BLaER1 (cell line): ENCODE results near the gene C1orf21.

Experiments
- H3K27ac ChIP-seq: shearing (Covaris generic); formaldehyde crosslinking; 2 replicates; pipeline ENCODE4 v1.8.1; 2022
- H3K27me3 ChIP-seq: shearing (Covaris generic); formaldehyde crosslinking; 2 replicates; pipeline ENCODE4 v1.8.1; 2022
- H3K36me3 ChIP-seq: shearing (Covaris generic); formaldehyde crosslinking; 2 replicates; pipeline ENCODE4 v1.8.1; 2022
- H3K4me1 ChIP-seq: shearing (Covaris generic); formaldehyde crosslinking; 2 replicates; pipeline ENCODE4 v1.8.1; 2022
- H3K4me2 ChIP-seq: shearing (Covaris generic); formaldehyde crosslinking; 2 replicates; pipeline ENCODE4 v1.8.1; 2022
- H3K4me3 ChIP-seq: shearing (Covaris generic); formaldehyde crosslinking; 2 replicates; pipeline ENCODE4 v1.8.1; 2022
- H3K9ac ChIP-seq: shearing (Covaris generic); formaldehyde crosslinking; 2 replicates; pipeline ENCODE4 v1.8.1; 2022
- H3K9me3 ChIP-seq: shearing (Covaris generic); formaldehyde crosslinking; 2 replicates; pipeline ENCODE4 v1.8.1; 2022
- H4K20me1 ChIP-seq: shearing (Covaris generic); formaldehyde crosslinking; 2 replicates; pipeline ENCODE4 v1.8.1; 2022
- Cebpa-rat ChIP-seq: shearing (Covaris generic); IDR thresholded peaks from 2 replicates; pipeline ENCODE4 v1.8.1; 2022

C1orf21 gene

GRCh38 chr1:184595596-184595995 lies 208.8 kb downstream of the C1orf21 start:
- no peaks in the 10 kb centered on the region for H3K4me1 ChIP-seq
- no peak overlapping the region for H3K27ac ChIP-seq
- no peaks in the 10 kb centered on the region for H4K20me1 ChIP-seq
- no peak overlapping the region for H3K4me3 ChIP-seq
- no peak overlapping the region for H3K4me2 ChIP-seq
- H3K36me3 ChIP-seq, result no peaks in the 10 kb centered on the region
- H3K27me3 ChIP-seq, result no peaks in the 10 kb centered on the region
- TF ChIP-seq Cebpa-rat, result no peak
- H3K9me3 ChIP-seq, result no peaks in the 10 kb centered on the region
- no peak overlapping the region for H3K9ac ChIP-seq

- Histone ChIP-seq H3K27ac (no peak overlapping the region), H3K27me3 (no peaks in the 10 kb centered on the region), H3K36me3 (no peaks in the 10 kb centered on the region), H3K4me1 (no peaks in the 10 kb centered on the region), H3K9me3 (no peaks in the 10 kb centered on the region), H3K4me2 (no peak overlapping the region), H3K9ac (no peak overlapping the region), H4K20me1 (no peaks in the 10 kb centered on the region), H3K4me3 (no peak overlapping the region)
- no peak for TF ChIP-seq Cebpa-rat
Observed at GRCh38 chr1:184596950-184597645, 210.3 kb downstream of the C1orf21 start.

- TF ChIP-seq Cebpa-rat, result no peak
- Histone ChIP-seq H3K27ac (no peak overlapping the region), H3K27me3 (no peaks in the 10 kb centered on the region), H3K4me1 (no peaks in the 10 kb centered on the region), H4K20me1 (no peaks in the 10 kb centered on the region), H3K36me3 (no peaks in the 10 kb centered on the region), H3K9me3 (no peaks in the 10 kb centered on the region), H3K9ac (no peak overlapping the region), H3K4me2 (no peak overlapping the region), H3K4me3 (no peak overlapping the region)
Observed at GRCh38 chr1:184597650-184598357, 211.0 kb downstream of the C1orf21 start.

- TF ChIP-seq Cebpa-rat, result no peak
Observed at GRCh38 chr1:184598403-184599193, 211.8 kb downstream of the C1orf21 start.

GRCh38 chr1:184604152-184604900 lies 217.5 kb downstream of the C1orf21 start:
- no peak for TF ChIP-seq Cebpa-rat
- no peak overlapping the region for H3K4me2 ChIP-seq
- no peaks in the 10 kb centered on the region for H3K9me3 ChIP-seq
- H3K4me3 ChIP-seq, result no peak overlapping the region
- H3K9ac ChIP-seq, result no peak overlapping the region
- H3K27ac ChIP-seq, result no peak overlapping the region
- H3K4me1 ChIP-seq, result no peaks in the 10 kb centered on the region
- H3K27me3 ChIP-seq, result no peaks in the 10 kb centered on the region
- H4K20me1 ChIP-seq, result no peaks in the 10 kb centered on the region
- no peaks in the 10 kb centered on the region for H3K36me3 ChIP-seq

More at GRCh38 chr1:184598403-184599193, 211.8 kb downstream of the C1orf21 start:
- no peaks in the 10 kb centered on the region for H3K9me3 ChIP-seq
- no peaks in the 10 kb centered on the region for H3K4me1 ChIP-seq
- no peak overlapping the region for H3K4me3 ChIP-seq
- H3K27me3 ChIP-seq, result no peaks in the 10 kb centered on the region
- H3K27ac ChIP-seq, result no peak overlapping the region
- H4K20me1 ChIP-seq, result no peaks in the 10 kb centered on the region
- H3K36me3 ChIP-seq, result no peaks in the 10 kb centered on the region
- H3K4me2 ChIP-seq, result no peak overlapping the region
- H3K9ac ChIP-seq, result no peak overlapping the region

GRCh38 chr1:184605941-184606340 lies 219.1 kb downstream of the C1orf21 start:
- Histone ChIP-seq H3K27ac (no peak overlapping the region), H3K9me3 (no peaks in the 10 kb centered on the region), H4K20me1 (no peaks in the 10 kb centered on the region), H3K4me2 (no peak overlapping the region), H3K27me3 (no peaks in the 10 kb centered on the region), H3K36me3 (no peaks in the 10 kb centered on the region), H3K4me3 (no peak overlapping the region), H3K4me1 (peaks cover 9% of the 10 kb centered on the region), H3K9ac (no peak overlapping the region)
- TF ChIP-seq Cebpa-rat, result no peak

GRCh38 chr1:184606786-184607185 lies 220.0 kb downstream of the C1orf21 start:
- H3K4me2 ChIP-seq, result no peak overlapping the region
- H3K9me3 ChIP-seq, result no peaks in the 10 kb centered on the region
- no peak overlapping the region for H3K27ac ChIP-seq
- TF ChIP-seq Cebpa-rat, result no peak
- no peaks in the 10 kb centered on the region for H3K36me3 ChIP-seq
- peaks cover 17% of the 10 kb centered on the region for H3K4me1 ChIP-seq
- no peaks in the 10 kb centered on the region for H3K27me3 ChIP-seq
- H3K4me3 ChIP-seq, result no peak overlapping the region
- no peaks in the 10 kb centered on the region for H4K20me1 ChIP-seq
- H3K9ac ChIP-seq, result no peak overlapping the region

- Histone ChIP-seq H3K4me3 (no peak overlapping the region), H3K4me2 (no peak overlapping the region), H4K20me1 (no peaks in the 10 kb centered on the region), H3K27me3 (no peaks in the 10 kb centered on the region), H3K9ac (no peak overlapping the region), H3K27ac (no peak overlapping the region), H3K36me3 (no peaks in the 10 kb centered on the region), H3K9me3 (no peaks in the 10 kb centered on the region), H3K4me1 (peaks cover 24% of the 10 kb centered on the region)
- no peak for TF ChIP-seq Cebpa-rat
Observed at GRCh38 chr1:184608581-184608980, 221.8 kb downstream of the C1orf21 start.

GRCh38 chr1:184608990-184609389 lies 222.2 kb downstream of the C1orf21 start:
- no peak for TF ChIP-seq Cebpa-rat
- no peak overlapping the region for H3K9ac ChIP-seq

More at GRCh38 chr1:184608990-184609389, 222.2 kb downstream of the C1orf21 start:
- Histone ChIP-seq H4K20me1 (no peaks in the 10 kb centered on the region), H3K27ac (no peak overlapping the region), H3K36me3 (no peaks in the 10 kb centered on the region), H3K4me1 (peaks cover 24% of the 10 kb centered on the region), H3K4me2 (no peak overlapping the region), H3K4me3 (no peak overlapping the region), H3K9me3 (no peaks in the 10 kb centered on the region), H3K27me3 (no peaks in the 10 kb centered on the region)
